ENCODE measurements around the gene SGCE.
A peak's percentile ranks its signal among the peaks of the same experiment; 100 is the strongest.

SGCE gene

DNA sequence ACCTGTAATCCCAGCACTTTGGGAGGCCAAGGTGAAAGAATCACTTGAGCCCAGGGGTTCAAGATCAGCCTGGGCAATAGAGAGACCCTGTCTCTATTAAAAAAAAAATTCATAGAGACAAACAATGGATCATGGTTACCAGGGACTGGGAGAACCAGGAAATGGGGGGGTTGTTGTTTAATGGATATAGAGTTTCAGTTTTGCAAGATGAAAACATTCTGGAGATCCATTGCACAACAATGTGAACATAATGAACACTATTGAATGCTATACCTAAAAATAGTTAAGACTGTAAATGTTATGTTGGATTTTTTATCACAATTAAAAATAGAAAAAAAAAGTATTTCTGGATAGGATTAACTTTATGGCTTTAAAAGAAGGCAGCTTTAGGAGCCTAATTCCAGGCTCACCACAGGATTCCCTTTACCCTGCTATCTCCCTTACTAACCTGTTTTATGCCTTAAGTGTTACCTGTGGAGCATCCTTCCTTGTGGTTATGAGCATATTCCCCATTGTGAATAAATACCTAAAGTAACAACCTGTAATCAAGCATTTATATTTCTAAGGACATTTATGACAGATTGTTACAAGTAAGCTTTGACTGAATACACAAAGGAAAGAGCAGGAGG, 45.1 kb upstream of the SGCE start:
- H3K9me3 ChIP-seq (replicated peaks in 1 of 2; ENCODE audit: control insufficient read depth in 2 of 2, insufficient read depth in 1 of 2, low read depth in 1 of 2, low read length in 2 of 2): peaks cover 0 to 20% of the 10 kb centered on the region in 2 donors
- no peak for DNase-seq (ENCODE audit: low spot score)
- peaks cover 6 to 36% of the 10 kb centered on the region in 2 donors for H3K4me1 ChIP-seq (ENCODE audit: control insufficient read depth in 2 of 2, insufficient read depth in 1 of 2, low read depth in 1 of 2, low read length in 2 of 2)
- H2AK5ac ChIP-seq (ENCODE audit: low read depth, low read length): no peak overlapping the region
- H3K4ac ChIP-seq (ENCODE audit: low read length): no peak overlapping the region
- H4K8ac ChIP-seq (ENCODE audit: low read depth, low read length): no peak overlapping the region
- no peak overlapping the region for H3K4me2 ChIP-seq (ENCODE audit: insufficient read depth, low read length, poor library complexity, severe bottlenecking)
- H3K23ac ChIP-seq (ENCODE audit: low read depth, low read length, poor library complexity): no peak overlapping the region
- H3K36me3 ChIP-seq (replicated peaks in 1 of 2; ENCODE audit: control insufficient read depth in 2 of 2, insufficient read depth in 2 of 2, low read length in 2 of 2): no peaks in the 10 kb centered on the region
- no peak overlapping the region for H4K91ac ChIP-seq (ENCODE audit: low read depth, low read length, poor library complexity)
- no peak overlapping the region for H3K9ac ChIP-seq (ENCODE audit: low read depth, low read length, poor library complexity)
- H2BK12ac ChIP-seq (ENCODE audit: low read length): no peak overlapping the region
- no peaks in the 10 kb centered on the region for H3K27me3 ChIP-seq (ENCODE audit: control insufficient read depth in 3 of 3, insufficient read depth in 3 of 3, low read depth in 1 of 3, low read length in 3 of 3)
- H2BK15ac ChIP-seq (ENCODE audit: low read length): no peak overlapping the region
- no peak overlapping the region for H2AFZ ChIP-seq (ENCODE audit: low read length)
- H3K27ac ChIP-seq (replicated peaks; ENCODE audit: low read length): no peak overlapping the region
- no peak overlapping the region for H3K18ac ChIP-seq (ENCODE audit: low read length)
- no peak overlapping the region for H2BK5ac ChIP-seq (ENCODE audit: low read length)
- H3K14ac ChIP-seq (ENCODE audit: low read length): no peak overlapping the region
- H3K4me3 ChIP-seq (ENCODE audit: low read length in 2 of 2): no peak overlapping the region
- H2BK120ac ChIP-seq (ENCODE audit: low read depth, low read length): no peak overlapping the region
- H3K79me1 ChIP-seq (ENCODE audit: low read depth, low read length): no peaks in the 10 kb centered on the region

DNA sequence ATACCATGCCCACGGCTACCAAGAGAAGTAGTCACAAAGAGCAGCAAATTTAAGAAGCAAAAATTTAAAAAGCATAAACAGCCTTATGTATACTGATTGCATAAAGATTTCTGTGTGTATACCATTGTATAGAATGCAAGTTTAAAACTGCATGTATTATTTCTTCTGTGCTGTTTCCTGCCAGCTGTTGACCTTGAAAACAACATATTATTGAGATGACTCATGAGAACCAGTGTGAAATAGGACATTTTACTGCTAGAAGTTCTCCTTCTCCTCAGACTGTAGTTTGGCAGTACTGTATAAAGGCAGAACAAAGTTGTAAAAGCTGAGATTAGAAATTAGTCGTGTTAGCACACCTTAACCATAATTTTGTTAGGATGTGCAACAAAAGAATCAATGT, 42.3 kb upstream of the SGCE start:
- no peak for DNase-seq (ENCODE audit: low spot score)

DNA sequence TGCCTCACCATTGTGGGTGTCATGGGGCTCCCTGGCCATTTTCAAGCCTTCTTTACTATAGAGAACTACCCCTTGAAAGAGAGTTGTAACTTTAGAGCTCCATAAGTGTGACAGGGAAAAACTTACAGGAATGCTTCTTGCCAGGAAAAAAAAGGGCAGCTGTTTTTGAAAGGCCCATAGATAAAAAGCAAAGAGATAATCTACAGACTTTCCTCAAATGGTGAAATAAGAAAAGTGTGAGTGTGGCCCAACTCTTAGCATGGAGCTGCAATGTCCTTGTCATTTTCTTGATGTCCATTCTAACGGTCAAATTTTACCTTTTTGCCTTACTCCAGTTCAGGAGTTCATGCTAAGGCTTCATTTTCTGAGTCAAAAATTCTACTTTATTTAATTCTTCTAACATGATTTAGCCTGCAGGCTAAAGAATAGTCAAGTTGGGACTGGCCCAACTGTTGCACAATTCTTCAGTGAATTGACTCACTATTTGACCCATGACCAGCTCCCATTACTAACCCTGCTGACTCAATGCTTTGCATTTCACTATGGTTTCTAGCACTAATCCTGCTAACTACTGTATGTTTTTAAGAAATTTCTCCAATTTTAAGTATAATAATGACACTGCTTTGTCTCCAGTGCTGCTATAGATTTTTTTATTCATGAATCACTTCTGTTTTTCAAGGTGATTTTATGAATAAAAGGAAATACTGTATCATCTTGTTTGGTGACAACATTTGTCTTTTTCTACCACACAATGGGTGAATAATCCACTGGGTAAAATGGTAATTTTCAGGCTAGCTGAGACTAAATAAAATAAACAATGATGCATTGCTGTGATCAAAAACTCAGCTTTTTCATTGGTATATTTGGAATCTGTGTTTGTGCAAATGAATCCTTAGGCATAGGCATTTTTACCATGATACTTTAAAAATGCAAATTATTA, 41.4 kb upstream of the SGCE start:
- H3K4me3 ChIP-seq (ENCODE audit: low read length in 2 of 2): no peak overlapping the region
- H3K4me2 ChIP-seq (ENCODE audit: insufficient read depth, low read length, poor library complexity, severe bottlenecking): no peak overlapping the region
- no peak overlapping the region for H2BK12ac ChIP-seq (ENCODE audit: low read length)
- no peaks in the 10 kb centered on the region for H3K79me1 ChIP-seq (ENCODE audit: low read depth, low read length)
- no peak overlapping the region for H3K18ac ChIP-seq (ENCODE audit: low read length)
- WGBS, 2 donors (ENCODE audit: extremely low coverage in 2 of 2, insufficient read length in 2 of 2, insufficient replicate concordance in 1 of 2): no CpG with 5 or more reads among the region's 1 CpG
- no peak overlapping the region for H2AK5ac ChIP-seq (ENCODE audit: low read depth, low read length)
- no peak overlapping the region for H3K14ac ChIP-seq (ENCODE audit: low read length)
- H3K9me3 ChIP-seq (replicated peaks in 1 of 2; ENCODE audit: control insufficient read depth in 2 of 2, insufficient read depth in 1 of 2, low read depth in 1 of 2, low read length in 2 of 2): peaks cover 0 to 17% of the 10 kb centered on the region in 2 donors
- no peaks in the 10 kb centered on the region for H3K27me3 ChIP-seq (ENCODE audit: control insufficient read depth in 3 of 3, insufficient read depth in 3 of 3, low read depth in 1 of 3, low read length in 3 of 3)
- H4K91ac ChIP-seq (ENCODE audit: low read depth, low read length, poor library complexity): no peak overlapping the region
- H2BK15ac ChIP-seq (ENCODE audit: low read length): no peak overlapping the region
- H3K27ac ChIP-seq (replicated peaks; ENCODE audit: low read length): no peak overlapping the region
- no peak overlapping the region for H2BK5ac ChIP-seq (ENCODE audit: low read length)
- no peak overlapping the region for H4K8ac ChIP-seq (ENCODE audit: low read depth, low read length)
- H2AFZ ChIP-seq (ENCODE audit: low read length): peak overlapping the region; percentile 16
- H3K9ac ChIP-seq (ENCODE audit: low read depth, low read length, poor library complexity): no peak overlapping the region
- H2BK120ac ChIP-seq (ENCODE audit: low read depth, low read length): no peak overlapping the region
- H3K4me1 ChIP-seq (ENCODE audit: control insufficient read depth in 2 of 2, insufficient read depth in 1 of 2, low read depth in 1 of 2, low read length in 2 of 2): peaks cover 3 to 25% of the 10 kb centered on the region in 2 donors
- no peak overlapping the region for H3K4ac ChIP-seq (ENCODE audit: low read length)
- no peak for DNase-seq (ENCODE audit: low spot score)
- no peak overlapping the region for H3K23ac ChIP-seq (ENCODE audit: low read depth, low read length, poor library complexity)
- H3K36me3 ChIP-seq (replicated peaks in 1 of 2; ENCODE audit: control insufficient read depth in 2 of 2, insufficient read depth in 2 of 2, low read length in 2 of 2): no peaks in the 10 kb centered on the region

More for the DNA sequence above, 42.3 kb upstream of the SGCE start:
- no peak overlapping the region for H3K14ac ChIP-seq (ENCODE audit: low read length)
- no peak overlapping the region for H2AFZ ChIP-seq (ENCODE audit: low read length)
- H4K8ac ChIP-seq (ENCODE audit: low read depth, low read length): no peak overlapping the region
- peaks cover 6 to 33% of the 10 kb centered on the region in 2 donors for H3K4me1 ChIP-seq (ENCODE audit: control insufficient read depth in 2 of 2, insufficient read depth in 1 of 2, low read depth in 1 of 2, low read length in 2 of 2)
- WGBS, 2 donors (ENCODE audit: extremely low coverage in 2 of 2, insufficient read length in 2 of 2, insufficient replicate concordance in 1 of 2): no CpG with 5 or more reads among the region's 2 CpGs
- H3K9ac ChIP-seq (ENCODE audit: low read depth, low read length, poor library complexity): no peak overlapping the region
- no peak overlapping the region for H3K27ac ChIP-seq (replicated peaks; ENCODE audit: low read length)
- no peak overlapping the region for H3K23ac ChIP-seq (ENCODE audit: low read depth, low read length, poor library complexity)
- no peak overlapping the region for H2BK12ac ChIP-seq (ENCODE audit: low read length)
- no peak overlapping the region for H3K4me3 ChIP-seq (ENCODE audit: low read length in 2 of 2)
- H3K36me3 ChIP-seq (replicated peaks in 1 of 2; ENCODE audit: control insufficient read depth in 2 of 2, insufficient read depth in 2 of 2, low read length in 2 of 2): no peaks in the 10 kb centered on the region
- no peak overlapping the region for H4K91ac ChIP-seq (ENCODE audit: low read depth, low read length, poor library complexity)
- H3K27me3 ChIP-seq (ENCODE audit: control insufficient read depth in 3 of 3, insufficient read depth in 3 of 3, low read depth in 1 of 3, low read length in 3 of 3): no peaks in the 10 kb centered on the region
- no peak overlapping the region for H2AK5ac ChIP-seq (ENCODE audit: low read depth, low read length)
- no peak overlapping the region for H2BK15ac ChIP-seq (ENCODE audit: low read length)
- H3K18ac ChIP-seq (ENCODE audit: low read length): no peak overlapping the region
- no peak overlapping the region for H3K4ac ChIP-seq (ENCODE audit: low read length)
- H2BK120ac ChIP-seq (ENCODE audit: low read depth, low read length): no peak overlapping the region
- H3K4me2 ChIP-seq (ENCODE audit: insufficient read depth, low read length, poor library complexity, severe bottlenecking): no peak overlapping the region
- no peaks in the 10 kb centered on the region for H3K79me1 ChIP-seq (ENCODE audit: low read depth, low read length)
- peaks cover 0 to 17% of the 10 kb centered on the region in 2 donors for H3K9me3 ChIP-seq (replicated peaks in 1 of 2; ENCODE audit: control insufficient read depth in 2 of 2, insufficient read depth in 1 of 2, low read depth in 1 of 2, low read length in 2 of 2)
- H2BK5ac ChIP-seq (ENCODE audit: low read length): no peak overlapping the region

DNA sequence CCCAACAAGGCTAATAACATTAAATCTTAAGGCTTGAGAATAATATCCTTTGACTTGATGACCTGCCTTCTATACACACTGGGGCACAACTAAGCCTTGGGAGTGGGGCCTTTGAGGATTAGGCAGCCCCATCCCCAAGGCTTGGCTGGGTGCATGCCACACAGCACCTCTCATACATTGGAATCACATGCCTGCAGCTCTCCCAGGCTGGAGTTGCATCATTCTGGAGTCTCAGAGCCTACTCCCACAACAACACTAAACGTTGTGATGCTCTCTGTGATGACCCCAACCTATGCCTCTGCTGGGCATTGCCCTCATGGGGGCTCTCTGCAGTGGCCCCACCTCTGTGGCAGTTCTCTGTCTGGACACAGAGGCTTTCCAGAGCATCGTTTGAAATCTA, 31.9 kb upstream of the SGCE start:
- no peak for DNase-seq (ENCODE audit: low spot score)
- Histone ChIP-seq H3K9me3 (replicated peaks in 1 of 2; ENCODE audit: control insufficient read depth in 2 of 2, insufficient read depth in 1 of 2, low read depth in 1 of 2, low read length in 2 of 2) (no peaks in the 10 kb centered on the region), H4K8ac (ENCODE audit: low read depth, low read length) (no peak overlapping the region), H3K4me3 (ENCODE audit: low read length in 2 of 2) (peak overlapping the region in 1 of 2 donors; percentile 52), H3K18ac (ENCODE audit: low read length) (peak overlapping the region; percentile 2), H3K79me1 (ENCODE audit: low read depth, low read length) (no peaks in the 10 kb centered on the region), H3K36me3 (replicated peaks in 1 of 2; ENCODE audit: control insufficient read depth in 2 of 2, insufficient read depth in 2 of 2, low read length in 2 of 2) (no peaks in the 10 kb centered on the region), H3K4ac (ENCODE audit: low read length) (no peak overlapping the region), H3K27me3 (ENCODE audit: control insufficient read depth in 3 of 3, insufficient read depth in 3 of 3, low read depth in 1 of 3, low read length in 3 of 3) (no peaks in the 10 kb centered on the region), H2BK5ac (ENCODE audit: low read length) (no peak overlapping the region), H2BK120ac (ENCODE audit: low read depth, low read length) (no peak overlapping the region), H3K4me1 (ENCODE audit: control insufficient read depth in 2 of 2, insufficient read depth in 1 of 2, low read depth in 1 of 2, low read length in 2 of 2) (no peaks in the 10 kb centered on the region), H3K23ac (ENCODE audit: low read depth, low read length, poor library complexity) (no peak overlapping the region), H4K91ac (ENCODE audit: low read depth, low read length, poor library complexity) (no peak overlapping the region), H2AFZ (ENCODE audit: low read length) (no peak overlapping the region), H2BK12ac (ENCODE audit: low read length) (no peak overlapping the region), H2AK5ac (ENCODE audit: low read depth, low read length) (no peak overlapping the region), H3K9ac (ENCODE audit: low read depth, low read length, poor library complexity) (no peak overlapping the region), H3K14ac (ENCODE audit: low read length) (no peak overlapping the region), H3K27ac (replicated peaks; ENCODE audit: low read length) (no peak overlapping the region), H3K4me2 (ENCODE audit: insufficient read depth, low read length, poor library complexity, severe bottlenecking) (no peak overlapping the region), H2BK15ac (ENCODE audit: low read length) (no peak overlapping the region)
- WGBS, 2 donors (ENCODE audit: extremely low coverage in 2 of 2, insufficient read length in 2 of 2, insufficient replicate concordance in 1 of 2): no CpG with 5 or more reads among the region's 2 CpGs

Measured in neuronal stem cell (in vitro differentiated cells).